PFSK-1 (cell line): ENCODE measurements around the gene ESR1.

Experiments
- POLR2AphosphoS5 ChIP-seq: IDR thresholded peaks from 2 replicates; pipeline ENCODE4 v1.6.1; 2012; ENCODE audit warnings: low read depth, mild to moderate bottlenecking, control low read depth, low read length, moderate library complexity
- SIN3A ChIP-seq: IDR thresholded peaks from 2 replicates; pipeline ENCODE4 v1.6.1; 2012; ENCODE audit warnings: mild to moderate bottlenecking, low read length, moderate library complexity, borderline replicate concordance; ENCODE audit not compliant: insufficient read depth
- TF ChIP-seq, protein P1 (sequence below), 2 experiments: IDR thresholded peaks; 2 replicates each; pipeline versions ENCODE4 v1.6.1 to v1.8.0; 2011 to 2012; ENCODE audit warnings: low read depth in 2 of 2, low read length in 2 of 2, control low read depth in 1 of 2, inconsistent platforms in 1 of 2, mild to moderate bottlenecking in 1 of 2, moderate library complexity in 1 of 2; ENCODE audit not compliant: insufficient read depth in 1 of 2

DNA sequence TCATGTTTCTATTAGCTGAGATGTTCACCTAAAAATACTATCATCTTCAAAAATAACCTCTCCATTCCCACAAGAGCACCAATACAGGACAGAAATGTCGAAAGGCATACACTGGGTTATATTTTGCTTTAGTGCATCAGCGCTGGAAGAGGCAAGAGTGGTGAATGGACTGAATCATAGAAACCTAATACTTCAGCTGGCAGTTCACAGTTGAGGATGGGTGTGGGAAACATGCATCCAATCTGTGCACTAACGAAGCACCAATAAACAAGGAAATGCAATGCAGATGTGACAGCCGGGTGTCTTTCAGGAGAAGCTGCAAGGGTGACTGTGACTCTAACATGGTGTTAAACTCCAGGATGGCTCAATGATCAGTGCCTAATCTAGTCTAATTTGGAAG lies 365.8 kb downstream of the ESR1 start:
- TF ChIP-seq, protein P1, sequence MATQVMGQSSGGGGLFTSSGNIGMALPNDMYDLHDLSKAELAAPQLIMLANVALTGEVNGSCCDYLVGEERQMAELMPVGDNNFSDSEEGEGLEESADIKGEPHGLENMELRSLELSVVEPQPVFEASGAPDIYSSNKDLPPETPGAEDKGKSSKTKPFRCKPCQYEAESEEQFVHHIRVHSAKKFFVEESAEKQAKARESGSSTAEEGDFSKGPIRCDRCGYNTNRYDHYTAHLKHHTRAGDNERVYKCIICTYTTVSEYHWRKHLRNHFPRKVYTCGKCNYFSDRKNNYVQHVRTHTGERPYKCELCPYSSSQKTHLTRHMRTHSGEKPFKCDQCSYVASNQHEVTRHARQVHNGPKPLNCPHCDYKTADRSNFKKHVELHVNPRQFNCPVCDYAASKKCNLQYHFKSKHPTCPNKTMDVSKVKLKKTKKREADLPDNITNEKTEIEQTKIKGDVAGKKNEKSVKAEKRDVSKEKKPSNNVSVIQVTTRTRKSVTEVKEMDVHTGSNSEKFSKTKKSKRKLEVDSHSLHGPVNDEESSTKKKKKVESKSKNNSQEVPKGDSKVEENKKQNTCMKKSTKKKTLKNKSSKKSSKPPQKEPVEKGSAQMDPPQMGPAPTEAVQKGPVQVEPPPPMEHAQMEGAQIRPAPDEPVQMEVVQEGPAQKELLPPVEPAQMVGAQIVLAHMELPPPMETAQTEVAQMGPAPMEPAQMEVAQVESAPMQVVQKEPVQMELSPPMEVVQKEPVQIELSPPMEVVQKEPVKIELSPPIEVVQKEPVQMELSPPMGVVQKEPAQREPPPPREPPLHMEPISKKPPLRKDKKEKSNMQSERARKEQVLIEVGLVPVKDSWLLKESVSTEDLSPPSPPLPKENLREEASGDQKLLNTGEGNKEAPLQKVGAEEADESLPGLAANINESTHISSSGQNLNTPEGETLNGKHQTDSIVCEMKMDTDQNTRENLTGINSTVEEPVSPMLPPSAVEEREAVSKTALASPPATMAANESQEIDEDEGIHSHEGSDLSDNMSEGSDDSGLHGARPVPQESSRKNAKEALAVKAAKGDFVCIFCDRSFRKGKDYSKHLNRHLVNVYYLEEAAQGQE (IDR thresholded peaks at IDR 0.05; ENCODE audit: insufficient read depth in 1 of 2, low read depth in 2 of 2, low read length in 2 of 2): no peak
- TF ChIP-seq SIN3A: no peak
- TF ChIP-seq POLR2AphosphoS5: no peak
